Pons (tissue), 1 donor: ENCODE results near the gene PRR33.

Experiments
- DNase-seq: peaks from one replicate; pipeline ENCODE4 v3.0.0-alpha.2; 2016; ENCODE audit warnings: low spot score

Gene PRR33

GRCh38 chr11:1847006-1847735, 44.5 kb downstream of the PRR33 start:
- no peak for DNase-seq

DNA sequence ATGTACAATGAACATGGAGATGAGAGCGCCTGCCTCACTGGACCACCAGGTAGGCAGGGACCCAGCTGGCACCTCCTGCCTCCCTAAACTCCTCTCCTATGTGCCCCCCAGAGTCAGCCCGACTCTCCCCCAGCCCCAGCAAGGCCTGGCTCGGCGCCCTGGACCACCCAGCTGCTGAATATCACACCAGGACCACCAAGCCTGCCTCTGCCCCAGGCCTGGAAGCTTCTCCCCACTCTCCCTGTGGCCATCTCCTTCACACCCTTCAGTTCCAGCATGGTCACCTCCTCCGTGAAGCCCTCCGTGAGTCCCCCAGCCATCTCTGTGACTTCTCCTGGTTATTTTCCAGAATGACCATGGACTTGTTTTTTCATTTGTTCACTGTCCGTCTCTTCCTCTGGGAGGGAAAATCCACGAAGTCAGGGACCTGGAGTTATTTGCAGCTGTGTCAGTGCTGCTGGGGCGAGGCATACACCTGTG, 45.2 kb downstream of the PRR33 start:
- no peak for DNase-seq

GRCh38 chr11:1845561-1846452, 45.9 kb downstream of the PRR33 start:
- DNase-seq: no peak

- no peak for DNase-seq
Observed at GRCh38 chr11:1845095-1845429, 46.6 kb downstream of the PRR33 start.

DNA sequence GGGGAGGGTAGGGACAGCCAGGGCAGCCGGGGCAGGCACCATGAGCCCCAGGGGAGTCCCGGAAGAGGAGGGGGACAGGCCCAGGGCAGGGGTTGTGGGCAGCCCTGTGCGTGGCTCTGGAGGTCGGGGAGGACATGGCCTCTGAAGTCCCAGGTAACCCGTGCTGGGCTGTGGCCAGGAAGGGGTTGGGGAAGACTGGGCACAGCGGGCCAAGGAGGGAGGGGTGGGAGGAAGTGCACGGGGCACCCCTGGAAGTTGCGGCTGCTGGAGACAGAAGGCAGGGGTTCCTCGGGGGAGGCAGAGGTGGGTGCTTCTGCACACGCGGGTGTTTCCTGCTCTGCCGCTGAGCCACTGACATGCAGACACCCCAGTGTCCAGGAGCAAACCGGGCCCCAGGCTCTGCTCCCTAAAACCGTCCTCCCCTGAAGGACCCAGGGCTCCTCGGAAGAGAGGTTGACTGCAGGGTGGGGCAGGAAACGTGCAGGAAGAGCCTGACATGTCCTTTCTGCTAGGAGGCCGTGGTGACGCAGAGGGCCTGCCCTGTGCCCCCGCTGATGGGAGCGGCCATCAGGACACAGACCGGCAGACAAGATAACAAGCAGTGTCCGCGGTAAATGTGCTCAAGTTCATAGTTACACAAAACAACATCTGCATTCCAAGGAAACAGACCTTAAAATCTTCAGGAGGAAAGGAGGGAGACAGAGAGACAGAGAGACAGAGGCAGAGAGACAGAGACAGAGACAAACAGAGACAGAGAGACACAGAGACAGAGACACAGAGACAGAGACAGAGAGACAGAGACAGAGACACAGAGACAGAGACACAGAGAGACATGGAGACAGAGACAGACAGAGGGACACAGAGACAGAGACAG, 47.2 kb downstream of the PRR33 start:
- DNase-seq: no peak

- DNase-seq: no peak
Observed at GRCh38 chr11:1843796-1844195, 47.9 kb downstream of the PRR33 start.

GRCh38 chr11:1843098-1843473, 48.6 kb downstream of the PRR33 start:
- no peak for DNase-seq

DNA sequence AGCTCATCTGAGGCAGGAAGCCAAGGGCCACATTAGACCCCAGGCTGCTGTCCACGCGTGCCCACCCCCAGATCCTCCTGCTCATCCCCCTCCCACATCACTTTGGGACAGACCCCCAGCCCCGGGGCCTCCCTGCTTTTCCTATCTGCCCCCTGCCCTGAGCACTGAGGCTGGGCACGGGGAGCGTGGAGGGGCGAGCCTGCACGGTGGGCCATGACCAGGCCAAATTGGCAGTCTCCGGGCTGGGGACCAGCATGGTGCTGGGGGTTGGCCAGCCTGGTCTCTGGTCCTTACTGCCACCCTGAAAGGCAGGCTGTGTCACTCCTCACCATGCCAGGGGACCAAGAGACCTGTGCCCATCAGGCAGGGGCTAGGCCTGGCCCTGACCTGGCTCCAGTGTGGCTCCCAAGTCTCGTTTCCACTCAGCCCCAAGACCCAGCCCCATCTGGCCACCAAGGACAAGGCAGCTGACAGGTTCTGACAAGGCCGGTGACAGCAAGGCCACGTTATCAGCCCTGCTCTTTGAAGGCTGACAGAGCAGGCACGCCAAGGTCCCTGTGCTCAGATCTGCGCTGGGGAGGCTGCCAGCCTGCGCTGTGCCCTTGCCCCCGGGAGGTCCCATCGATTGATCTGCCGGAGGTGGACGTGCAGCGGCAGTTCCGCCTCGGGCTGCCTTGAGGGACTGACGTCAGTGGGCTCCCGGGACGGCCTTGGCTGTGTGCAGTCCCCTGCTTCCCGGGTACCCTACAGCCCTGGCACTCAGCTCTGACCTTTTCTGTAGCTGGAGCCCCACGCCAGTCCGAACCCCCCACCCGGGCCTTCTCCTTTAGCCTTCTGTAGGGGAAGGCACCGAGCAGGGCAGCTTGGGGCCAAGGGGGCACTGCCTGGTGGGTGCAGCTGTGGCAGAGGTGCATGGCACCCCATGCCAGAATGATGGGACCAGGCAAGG, 49.3 kb downstream of the PRR33 start:
- no peak for DNase-seq

- DNase-seq: no peak
Observed at GRCh38 chr11:1841511-1842148, 50.1 kb downstream of the PRR33 start.

- DNase-seq: no peak
Observed at GRCh38 chr11:1840780-1841480, 50.8 kb downstream of the PRR33 start.

- DNase-seq: peak; percentile 52
Observed at GRCh38 chr11:1839924-1840779, 51.5 kb downstream of the PRR33 start.

DNA sequence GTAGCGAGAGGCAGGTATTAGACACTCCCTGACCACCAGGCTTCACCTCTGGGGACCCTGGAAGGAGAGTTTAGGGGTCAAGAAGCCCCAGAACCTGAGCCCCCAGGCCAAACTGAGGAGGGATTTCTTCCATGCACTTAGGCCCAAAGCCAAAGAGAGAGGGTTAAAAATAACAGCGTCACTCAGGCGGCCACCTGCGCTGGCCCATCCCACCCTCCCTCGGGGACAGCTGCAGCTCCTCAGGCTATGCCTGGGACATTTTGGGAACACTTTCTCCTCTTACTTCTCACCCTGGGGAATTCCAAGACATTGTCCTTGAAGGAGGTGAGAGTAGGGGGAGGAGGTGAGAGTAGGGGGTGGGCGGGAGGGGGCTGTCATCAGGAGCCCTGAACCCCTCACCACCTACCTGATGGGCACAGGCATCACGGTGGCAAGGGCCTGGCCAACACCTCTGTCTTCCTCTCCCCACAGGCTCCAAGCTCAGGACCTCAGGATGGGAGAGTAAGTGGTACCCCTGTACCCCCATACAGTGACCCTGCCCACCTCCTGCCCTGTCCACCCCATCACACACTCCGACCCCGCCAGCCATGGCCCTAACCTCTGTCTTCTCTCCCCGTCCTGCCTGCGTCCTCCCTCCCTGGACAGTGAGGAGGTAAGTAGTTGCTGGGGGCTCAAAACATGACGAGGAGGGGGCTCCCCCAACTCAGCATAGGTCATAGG, 52.3 kb downstream of the PRR33 start:
- no peak for DNase-seq

GRCh38 chr11:1838426-1839144, 53.1 kb downstream of the PRR33 start, which contains the start of gene TNNI2:
Gene TNNI2 (plus strand): TSS chr11:1838981. CDS start chr11:1839697, 716 bp downstream.
- DNase-seq: no peak
